Body of pancreas (tissue), 4 donors: Measurements from ENCODE around the gene USP46. TPM values are rescaled to one million over a fixed set of nuclear protein-coding genes. Genes with fewer than 3 reads are reported as not detected.

ENCODE experiments used
- ATAC-seq: fragments of 150-250 bp; one replicate; pipeline ENCODE4 v1.9.1; 2016
- DNase-seq, 4 donors: peaks; one replicate each; pipeline ENCODE4 v3.0.0-alpha.2; 2019
- H3K27ac ChIP-seq, 4 donors: fragments of 200-600 bp; sonication (generic); 1 replicate in 3 of 4; 2 replicates in 1 of 4; pipeline versions ENCODE4 v1.5.1 to v1.6.1; 2016 to 2019; ENCODE audit warnings: mild to moderate bottlenecking in 1 of 4, mixed read lengths in 1 of 4, moderate library complexity in 1 of 4
- H3K27me3 ChIP-seq, 2 donors: fragments of 200-600 bp; sonication (generic); one replicate each; pipeline ENCODE4 v1.6.0; 2016; ENCODE audit warnings: mild to moderate bottlenecking in 1 of 2
- H3K36me3 ChIP-seq, 2 donors: fragments of 200-600 bp; sonication (generic); replicated peaks in 1 of 2; 2 replicates each; pipeline ENCODE4 v1.5.1; 2016; ENCODE audit warnings: low read depth in 2 of 2; ENCODE audit not compliant: insufficient read depth in 1 of 2
- H3K4me1 ChIP-seq: fragments of 200-600 bp; sonication (generic); one replicate; pipeline ENCODE4 v1.6.0; 2016
- H3K4me3 ChIP-seq, 2 donors: fragments of 200-600 bp; sonication (generic); 1 replicate in 1 of 2; 2 replicates in 1 of 2; pipeline ENCODE4 v1.5.1; 2016 to 2019
- H3K9me3 ChIP-seq, 3 donors: fragments of 200-600 bp; sonication (generic); 1 replicate in 2 of 3; 2 replicates in 1 of 3; pipeline ENCODE4 v1.5.1; 2016
- CTCF ChIP-seq, 7 experiments: fragments of 450-650 bp in 4 of 7; fragments of 200-600 bp in 3 of 7; sonication (generic) in 3 of 7; IDR thresholded peaks; one replicate each; pipeline ENCODE4 v1.5.1; 2016 to 2019; ENCODE audit warnings: antibody characterized with exemption in 7 of 7
- POLR2A ChIP-seq, 3 donors: fragments of 450-650 bp; IDR thresholded peaks; one replicate each; pipeline ENCODE4 v1.6.1; 2016; ENCODE audit warnings: antibody characterized with exemption in 3 of 3, mild to moderate bottlenecking in 2 of 3
- WGBS, 2 donors: methylation state at CpG; one replicate each; pipeline ENCODE4 v1.1.5; 2017; 5-methylcytosine and 5-hydroxymethylcytosine counted together
- intact Hi-C: fragments of 100-400 bp; cut with DNase I; formaldehyde crosslinking; loops from one replicate; pipeline ENCODE4 v1.15.1; 2023
- total RNA-seq, 2 donors: library from RNA; depleted of rRNA; stranded (reverse); fragments of >200 nt; gene quantifications; one replicate each; pipeline ENCODE4 v1.1.0, GENCODE V29; 2016

The USP46 gene
- total RNA-seq, 2 donors from 2014 or later, result 6.7 to 6.9 TPM

- H3K27ac ChIP-seq, result no peak overlapping the region
- intact Hi-C loops, result no loop called here
Measured at GRCh38 chr4:52645300-52645699, 13.8 kb downstream of the USP46 start.

GRCh38 chr4:52643785-52644244 is 15.3 kb downstream of the USP46 start:
- Histone ChIP-seq H3K36me3 (no peaks in the 10 kb centered on the region), H3K9me3 (no peaks in the 10 kb centered on the region), H3K27ac (no peak overlapping the region), H3K4me1 (peaks cover 25% of the 10 kb centered on the region), H3K27me3 (no peaks in the 10 kb centered on the region), H3K4me3 (no peak overlapping the region)
- intact Hi-C loops, result no loop called here
- no peak for TF ChIP-seq POLR2A (IDR thresholded peaks at IDR 0.05)
- TF ChIP-seq CTCF (IDR thresholded peaks at IDR 0.05), result no peak
- ATAC-seq (peak; percentile 77), DNase-seq (peak; percentile 73 to 88 (median 78))
- 10 to 11% methylated on average over 4 of the region's 4 CpGs for WGBS, 2 donors

More at GRCh38 chr4:52645300-52645699, 13.8 kb downstream of the USP46 start:
- no peak for ATAC-seq
- no peaks in the 10 kb centered on the region for H3K9me3 ChIP-seq
- H3K36me3 ChIP-seq, result no peaks in the 10 kb centered on the region
- DNase-seq, result no peak
- TF ChIP-seq POLR2A (IDR thresholded peaks at IDR 0.05) (no peak), CTCF (IDR thresholded peaks at IDR 0.05) (no peak)
- H3K4me1 ChIP-seq, result peaks cover 25% of the 10 kb centered on the region
- H3K27me3 ChIP-seq, result no peaks in the 10 kb centered on the region
- H3K4me3 ChIP-seq, result no peak overlapping the region

- ATAC-seq, result no peak
- Histone ChIP-seq H3K36me3 (no peaks in the 10 kb centered on the region), H3K27ac (no peak overlapping the region), H3K4me3 (no peak overlapping the region), H3K4me1 (peaks cover 25% of the 10 kb centered on the region), H3K27me3 (no peaks in the 10 kb centered on the region), H3K9me3 (no peaks in the 10 kb centered on the region)
- no peak for DNase-seq
- intact Hi-C loops, result no loop called here
- no peak for TF ChIP-seq POLR2A (IDR thresholded peaks at IDR 0.05)
- TF ChIP-seq CTCF (IDR thresholded peaks at IDR 0.05), result no peak
- WGBS, 2 donors, result 75 to 77% methylated on average over 2 of the region's 2 CpGs
Measured at GRCh38 chr4:52643190-52643589, 15.9 kb downstream of the USP46 start.

- H3K4me3 ChIP-seq, result no peak overlapping the region
- H3K27ac ChIP-seq, result no peak overlapping the region
- H3K9me3 ChIP-seq, result no peaks in the 10 kb centered on the region
- H3K36me3 ChIP-seq, result no peaks in the 10 kb centered on the region
- intact Hi-C loops, result no loop called here
- DNase-seq (no peak), ATAC-seq (no peak)
- WGBS, 2 donors, result 80 to 84% methylated on average over 3 of the region's 3 CpGs
- no peak for TF ChIP-seq POLR2A (IDR thresholded peaks at IDR 0.05)
- TF ChIP-seq CTCF (IDR thresholded peaks at IDR 0.05), result no peak
- H3K27me3 ChIP-seq, result no peaks in the 10 kb centered on the region
- H3K4me1 ChIP-seq, result peaks cover 25% of the 10 kb centered on the region
Measured at GRCh38 chr4:52641854-52642563, 17.1 kb downstream of the USP46 start.
